H1 (cell line): ENCODE results near the gene ITGB8. TPM values are rescaled to one million over a fixed set of nuclear protein-coding genes. Genes with fewer than 3 reads are reported as not detected.

Experiments
- CTCF ChIA-PET: fragments of 300-600 bp; sonication (Branson Sonifier 250); formaldehyde crosslinking; loops from one replicate; lab custom pipeline; 2021; ENCODE audit not compliant: partially characterized antibody; lab: Charles Lee
- POLR2A ChIA-PET: fragments of 300-600 bp; sonication (Branson Sonifier 250); formaldehyde crosslinking; loops from one replicate; lab custom pipeline; 2021; ENCODE audit warnings: inconsistent platforms; ENCODE audit not compliant: partially characterized antibody; lab: Charles Lee
- DNase-seq, 2 experiments: peaks; one replicate each; pipeline versions ENCODE4 v3.0.0 to v3.0.0-alpha.2; 2010 to 2022; ENCODE audit warnings: low spot score in 2 of 2, low read depth in 1 of 2, mixed read lengths in 1 of 2
- FAIRE-seq: peaks from 2 replicates; lab custom pipeline; 2011; peaks lifted over from hg19 to GRCh38; lab: Jason Lieb, UNC
- H2AFZ ChIP-seq: 2 replicates; pipeline ENCODE4 v1.8.1; 2012; ENCODE audit warnings: low read length, inconsistent platforms
- H2AK5ac ChIP-seq: 2 replicates; pipeline ENCODE4 v1.6.1; 2013; ENCODE audit warnings: low read depth, low read length
- H2BK120ac ChIP-seq: replicated peaks from 2 replicates; pipeline ENCODE3; 2013; ENCODE audit warnings: low read depth, low read length, inconsistent platforms
- H2BK12ac ChIP-seq: 2 replicates; pipeline ENCODE4 v1.6.1; 2013; ENCODE audit warnings: low read depth, low read length
- H2BK15ac ChIP-seq: 2 replicates; pipeline ENCODE4 v1.6.1; 2013; ENCODE audit warnings: low read length
- H2BK20ac ChIP-seq: 2 replicates; pipeline ENCODE4 v1.6.1; 2013; ENCODE audit warnings: low read length
- H2BK5ac ChIP-seq: 2 replicates; pipeline ENCODE4 v1.6.1; 2013; ENCODE audit warnings: low read depth, low read length
- H3K14ac ChIP-seq: 2 replicates; pipeline ENCODE4 v1.6.1; 2013; ENCODE audit warnings: inconsistent platforms; ENCODE audit not compliant: insufficient read length
- H3K18ac ChIP-seq: 2 replicates; pipeline ENCODE4 v1.6.1; 2013; ENCODE audit warnings: low read length; ENCODE audit errors: extremely low read depth
- H3K23ac ChIP-seq: 2 replicates; pipeline ENCODE4 v1.6.1; 2013; ENCODE audit warnings: inconsistent platforms; ENCODE audit not compliant: insufficient read length
- H3K23me2 ChIP-seq: 2 replicates; pipeline ENCODE4 v1.6.1; 2013; ENCODE audit warnings: low read depth, low read length
- H3K27ac ChIP-seq: 2 replicates; pipeline ENCODE4 v1.6.1; 2011; ENCODE audit warnings: low read depth, low read length, inconsistent platforms
- H3K27me3 ChIP-seq, 4 experiments: replicated peaks in 1 of 4; 1 replicate in 1 of 4; 2 replicates in 3 of 4; pipeline versions ENCODE4 v1.6.1 to v1.8.1; 2011 to 2013; ENCODE audit warnings: low read length in 3 of 4, mild to moderate bottlenecking in 3 of 4, inconsistent platforms in 2 of 4, mixed read lengths in 2 of 4, moderate library complexity in 1 of 4; ENCODE audit not compliant: control insufficient read depth in 3 of 4, insufficient read depth in 3 of 4; ENCODE audit errors: extremely low read depth in 1 of 4
- H3K36me3 ChIP-seq, 4 experiments: 2 replicates each; pipeline versions ENCODE4 v1.6.1 to v1.8.1; 2011 to 2013; ENCODE audit warnings: mild to moderate bottlenecking in 4 of 4, low read length in 3 of 4, moderate library complexity in 2 of 4, control low read depth in 1 of 4, inconsistent platforms in 1 of 4; ENCODE audit not compliant: insufficient read depth in 4 of 4, control insufficient read depth in 2 of 4
- H3K4ac ChIP-seq: replicated peaks from 2 replicates; pipeline ENCODE3; 2013; ENCODE audit warnings: low read length, low read depth, mixed read lengths, inconsistent platforms; ENCODE audit not compliant: insufficient read length
- H3K4me1 ChIP-seq, 4 experiments: replicated peaks in 1 of 4; 1 replicate in 1 of 4; 2 replicates in 3 of 4; pipeline versions ENCODE4 v1.6.1 to v1.8.1; 2011 to 2013; ENCODE audit warnings: low read length in 3 of 4, inconsistent platforms in 2 of 4, mixed read lengths in 1 of 4; ENCODE audit not compliant: insufficient read depth in 4 of 4, control insufficient read depth in 3 of 4
- H3K4me2 ChIP-seq, 2 experiments: 2 replicates each; pipeline versions ENCODE4 v1.6.1 to v1.8.1; 2011 to 2013; ENCODE audit warnings: low read depth in 2 of 2, low read length in 2 of 2, control low read depth in 1 of 2, inconsistent platforms in 1 of 2, mild to moderate bottlenecking in 1 of 2; ENCODE audit not compliant: insufficient read depth in 1 of 2
- H3K4me3 ChIP-seq, 4 experiments: fragments of 200-600, 300-600 bp in 1 of 4; sonication (generic), shearing (Covaris generic), sonication (Bioruptor Twin) in 1 of 4; 2 replicates each; pipeline versions ENCODE4 v1.5.1 to v1.8.1; 2011 to 2016; ENCODE audit warnings: low read length in 4 of 4, low read depth in 3 of 4, control low read depth in 2 of 4, inconsistent platforms in 2 of 4, mild to moderate bottlenecking in 2 of 4, mixed read lengths in 1 of 4, moderate library complexity in 1 of 4; ENCODE audit not compliant: insufficient read depth in 2 of 4; ENCODE audit errors: extremely low read depth in 1 of 4
- H3K56ac ChIP-seq: replicated peaks from 2 replicates; pipeline ENCODE3; 2013; ENCODE audit warnings: low read depth, mild to moderate bottlenecking, mixed read lengths, low read length, inconsistent platforms; ENCODE audit not compliant: insufficient read length
- H3K79me1 ChIP-seq: 2 replicates; pipeline ENCODE4 v1.6.1; 2013; ENCODE audit warnings: low read depth, low read length, control low read depth
- H3K79me2 ChIP-seq, 2 experiments: 2 replicates each; pipeline versions ENCODE4 v1.6.1 to v1.8.1; 2012 to 2013; ENCODE audit warnings: low read length in 2 of 2, mild to moderate bottlenecking in 2 of 2, inconsistent platforms in 1 of 2; ENCODE audit not compliant: insufficient read depth in 2 of 2, control insufficient read depth in 1 of 2
- H3K9ac ChIP-seq, 4 experiments: replicated peaks in 1 of 4; 1 replicate in 1 of 4; 2 replicates in 3 of 4; pipeline versions ENCODE4 v1.6.1 to v1.8.1; 2011 to 2013; ENCODE audit warnings: low read depth in 3 of 4, low read length in 3 of 4, control low read depth in 2 of 4, mild to moderate bottlenecking in 2 of 4, moderate library complexity in 2 of 4, inconsistent platforms in 1 of 4; ENCODE audit errors: extremely low read depth in 1 of 4
- H3K9me3 ChIP-seq, 2 experiments: 2 replicates each; pipeline versions ENCODE4 v1.6.1 to v1.8.1; 2012 to 2013; ENCODE audit warnings: mild to moderate bottlenecking in 2 of 2, moderate library complexity in 2 of 2, control low read depth in 1 of 2, inconsistent platforms in 1 of 2, low read depth in 1 of 2, low read length in 1 of 2, mixed read lengths in 1 of 2; ENCODE audit not compliant: insufficient read depth in 2 of 2
- H4K20me1 ChIP-seq, 2 experiments: replicated peaks in 1 of 2; 2 replicates each; pipeline versions ENCODE3 to v1.8.1; 2011 to 2013; ENCODE audit warnings: inconsistent platforms in 2 of 2, low read length in 2 of 2, mild to moderate bottlenecking in 1 of 2; ENCODE audit not compliant: insufficient read depth in 2 of 2, control insufficient read depth in 1 of 2
- H4K5ac ChIP-seq: 2 replicates; pipeline ENCODE4 v1.6.1; 2013; ENCODE audit warnings: low read length, low read depth, mixed read lengths, inconsistent platforms; ENCODE audit not compliant: insufficient read length
- H4K8ac ChIP-seq: 2 replicates; pipeline ENCODE4 v1.8.0; 2013; ENCODE audit warnings: mild to moderate bottlenecking, moderate library complexity, low read length, inconsistent platforms; ENCODE audit not compliant: insufficient read depth; ENCODE audit errors: extremely low read depth
- H4K91ac ChIP-seq: replicated peaks from 2 replicates; pipeline ENCODE3; 2013; ENCODE audit warnings: low read length, mixed read lengths, inconsistent platforms; ENCODE audit not compliant: insufficient read length
- BACH1 ChIP-seq: IDR thresholded peaks from 2 replicates; pipeline ENCODE4 v1.6.1; 2012; ENCODE audit warnings: low read length, improper control_type of control experiment
- CHD1 ChIP-seq: IDR thresholded peaks from 2 replicates; pipeline ENCODE4 v1.6.1; 2012; ENCODE audit warnings: low read depth, low read length, improper control_type of control experiment
- EGR1 ChIP-seq: IDR thresholded peaks from 2 replicates; pipeline ENCODE4 v1.6.1; 2011; ENCODE audit warnings: low read depth, low read length, borderline replicate concordance
- WGBS, 2 experiments: shearing (Covaris generic) in 1 of 2; methylation state at CpG; one replicate each; pipeline versions ENCODE4 v1.1.6 to v1.1.7; 2013 to 2015; ENCODE audit warnings: low lambda C conversion rate in 2 of 2, mixed read lengths in 2 of 2, inconsistent platforms in 1 of 2, low coverage in 1 of 2, missing lambda C conversion rate in 1 of 2; ENCODE audit not compliant: insufficient replicate concordance in 2 of 2, insufficient coverage in 1 of 2, insufficient read length in 1 of 2; ENCODE audit errors: extremely low coverage in 1 of 2, missing lambda C conversion rate in 1 of 2; 5-methylcytosine and 5-hydroxymethylcytosine counted together
- polyA plus RNA-seq, 7 experiments: library from polyadenylated mRNA; depleted of rRNA in 3 of 7; stranded (reverse) in 5 of 7; unstranded in 2 of 7; fragments of >200 nt in 5 of 7; fragments of 200-250 nt in 2 of 7; gene quantifications; 1 replicate in 5 of 7; 2 replicates in 1 of 7; 4 replicates in 1 of 7; pipeline versions ENCODE4 v1.2.1 to v1.2.3, GENCODE V29; 2011 to 2013; ENCODE audit warnings: missing spikeins in 2 of 7, mixed read lengths in 2 of 7
- total RNA-seq: library from RNA; stranded (reverse); fragmentation: NEBNext Ultra II Directional; extraction: Animal tissue kit (Norgen Biotek cat#: 25700); gene quantifications from 2 replicates; pipeline ENCODE4 v1.2.1, GENCODE V29; 2021
- TF ChIP-seq, protein P1 (sequence below): IDR thresholded peaks from 2 replicates; pipeline ENCODE4 v1.6.1; 2011; ENCODE audit warnings: low read length, improper control_type of control experiment

ITGB8 gene
- total and polyA plus RNA-seq, 2 of the 8 experiments (the other 6 are each of a cell fraction or from before 2014, with no cell fraction given), result 1.2 to 3.6 TPM

DNA sequence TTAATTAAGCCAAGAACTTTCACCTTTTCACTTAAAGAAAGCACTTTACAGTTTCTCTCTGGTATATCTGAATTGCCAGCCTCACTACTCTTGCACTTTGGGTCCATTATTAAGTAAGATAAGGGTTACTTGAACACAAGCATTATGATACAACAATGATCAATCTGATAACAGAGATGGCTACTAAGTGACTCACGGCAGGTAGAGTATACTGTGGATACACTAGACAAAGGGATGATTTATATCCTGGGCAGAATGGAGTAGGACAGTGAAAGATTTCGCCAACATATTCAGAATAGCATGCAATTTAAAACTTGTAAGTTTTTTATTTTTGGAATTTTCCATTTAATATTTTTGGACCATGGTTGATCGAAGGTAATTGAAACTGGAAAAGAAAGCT, 34.3 kb upstream of the ITGB8 start:
- H3K79me1 ChIP-seq, result no peaks in the 10 kb centered on the region
- H3K56ac ChIP-seq, result no peak overlapping the region
- no peak overlapping the region for H4K91ac ChIP-seq
- H3K14ac ChIP-seq, result no peak overlapping the region
- H3K4me3 ChIP-seq, result no peak overlapping the region
- H2BK15ac ChIP-seq, result no peak overlapping the region
- H3K27me3 ChIP-seq, result no peaks in the 10 kb centered on the region
- H3K23ac ChIP-seq, result no peak overlapping the region
- DNase-seq (no peak), FAIRE-seq (no peak)
- H2AFZ ChIP-seq, result no peak overlapping the region
- no peak overlapping the region for H3K9ac ChIP-seq
- H2BK20ac ChIP-seq, result no peak overlapping the region
- no peak overlapping the region for H3K4me2 ChIP-seq
- no peaks in the 10 kb centered on the region for H3K4me1 ChIP-seq
- no peaks in the 10 kb centered on the region for H3K36me3 ChIP-seq
- CTCF ChIA-PET, result no interaction called here
- no peaks in the 10 kb centered on the region for H4K20me1 ChIP-seq
- no peak overlapping the region for H4K8ac ChIP-seq
- no peak overlapping the region for H3K4ac ChIP-seq
- no peak overlapping the region for H3K27ac ChIP-seq
- no peak overlapping the region for H4K5ac ChIP-seq
- no peak overlapping the region for H2BK5ac ChIP-seq
- no peaks in the 10 kb centered on the region for H3K79me2 ChIP-seq
- H2BK12ac ChIP-seq, result no peak overlapping the region
- H3K9me3 ChIP-seq, result no peaks in the 10 kb centered on the region
- WGBS, 2 experiments, result 84% methylated on average over 3 of the region's 3 CpGs; no CpG with 5 or more reads in 1 of the 2 experiments
- no peak for TF ChIP-seq EGR1
- no peak for TF ChIP-seq CHD1
- TF ChIP-seq, protein P1, sequence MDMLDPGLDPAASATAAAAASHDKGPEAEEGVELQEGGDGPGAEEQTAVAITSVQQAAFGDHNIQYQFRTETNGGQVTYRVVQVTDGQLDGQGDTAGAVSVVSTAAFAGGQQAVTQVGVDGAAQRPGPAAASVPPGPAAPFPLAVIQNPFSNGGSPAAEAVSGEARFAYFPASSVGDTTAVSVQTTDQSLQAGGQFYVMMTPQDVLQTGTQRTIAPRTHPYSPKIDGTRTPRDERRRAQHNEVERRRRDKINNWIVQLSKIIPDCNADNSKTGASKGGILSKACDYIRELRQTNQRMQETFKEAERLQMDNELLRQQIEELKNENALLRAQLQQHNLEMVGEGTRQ, result no peak
- TF ChIP-seq BACH1, result no peak
- no peak overlapping the region for H3K18ac ChIP-seq
- POLR2A ChIA-PET, result no interaction called here
- H2BK120ac ChIP-seq, result no peak overlapping the region
- no peak overlapping the region for H2AK5ac ChIP-seq
- H3K23me2 ChIP-seq, result no peaks in the 10 kb centered on the region; the same call in 1 of the 2 replicates
